Measurements from ENCODE around the gene TP73. TPM values are rescaled to one million over a fixed set of nuclear protein-coding genes. Genes with fewer than 3 reads are reported as not detected.

TP73 gene
- total RNA-seq, 2 experiments from 2014 or later, result not detected

DNA sequence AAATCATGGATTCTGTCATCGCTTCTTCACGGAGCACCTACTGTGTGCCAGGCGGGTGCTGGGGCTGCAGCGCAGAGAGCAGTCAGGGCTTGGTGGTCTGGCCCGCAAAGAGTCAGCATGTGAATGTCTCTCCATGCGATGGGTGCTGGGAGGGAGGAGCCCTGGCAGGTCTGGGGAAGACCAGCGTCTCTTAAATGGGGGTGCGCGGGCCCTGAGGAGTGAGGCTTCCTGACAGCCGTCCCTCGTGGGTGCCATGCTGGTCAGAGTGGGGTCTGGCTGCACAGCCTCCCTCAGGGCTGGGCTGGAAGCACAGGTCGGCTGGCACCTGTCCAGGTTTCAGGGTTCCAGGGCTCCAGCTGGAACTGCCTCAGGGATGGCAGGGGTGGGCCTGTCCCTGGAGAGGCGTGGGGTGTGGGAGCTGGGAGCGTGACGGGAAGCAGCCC lies 18.5 kb downstream of the TP73 start:
- Mint-ChIP-seq H3K4me1 (ENCODE audit: low read depth) (no peaks in the 10 kb centered on the region), H3K27ac (no peak overlapping the region), H3K4me3 (no peak overlapping the region), H3K36me3 (ENCODE audit: low read depth) (no peaks in the 10 kb centered on the region), H3K27me3 (peaks cover 13% of the 10 kb centered on the region), H3K9me3 (no peaks in the 10 kb centered on the region)
- Histone ChIP-seq H3K9me3 (ENCODE audit: control insufficient read depth in 1 of 2, insufficient read depth in 1 of 2, low read length in 2 of 2) (no peaks in the 10 kb centered on the region), H3K27ac (ENCODE audit: low read depth in 1 of 2, low read length in 2 of 2) (no peak overlapping the region), H3K4me1 (ENCODE audit: insufficient read depth, low read length) (peaks cover 6% of the 10 kb centered on the region), H3K27me3 (ENCODE audit: control insufficient read depth in 1 of 2, insufficient read depth in 2 of 2, low read length in 2 of 2) (peaks cover 0 to 7% of the 10 kb centered on the region in 2 experiments), H3K36me3 (ENCODE audit: insufficient read depth, low read length) (no peaks in the 10 kb centered on the region), H3K4me3 (ENCODE audit: low read length) (no peak overlapping the region)
- ATAC-seq (ENCODE audit: poor library complexity) (no peak), DNase-seq (no peak)
- ChIA-PET POLR2A (no interaction called here), CTCF (no interaction called here)
- TF ChIP-seq, protein P1, sequence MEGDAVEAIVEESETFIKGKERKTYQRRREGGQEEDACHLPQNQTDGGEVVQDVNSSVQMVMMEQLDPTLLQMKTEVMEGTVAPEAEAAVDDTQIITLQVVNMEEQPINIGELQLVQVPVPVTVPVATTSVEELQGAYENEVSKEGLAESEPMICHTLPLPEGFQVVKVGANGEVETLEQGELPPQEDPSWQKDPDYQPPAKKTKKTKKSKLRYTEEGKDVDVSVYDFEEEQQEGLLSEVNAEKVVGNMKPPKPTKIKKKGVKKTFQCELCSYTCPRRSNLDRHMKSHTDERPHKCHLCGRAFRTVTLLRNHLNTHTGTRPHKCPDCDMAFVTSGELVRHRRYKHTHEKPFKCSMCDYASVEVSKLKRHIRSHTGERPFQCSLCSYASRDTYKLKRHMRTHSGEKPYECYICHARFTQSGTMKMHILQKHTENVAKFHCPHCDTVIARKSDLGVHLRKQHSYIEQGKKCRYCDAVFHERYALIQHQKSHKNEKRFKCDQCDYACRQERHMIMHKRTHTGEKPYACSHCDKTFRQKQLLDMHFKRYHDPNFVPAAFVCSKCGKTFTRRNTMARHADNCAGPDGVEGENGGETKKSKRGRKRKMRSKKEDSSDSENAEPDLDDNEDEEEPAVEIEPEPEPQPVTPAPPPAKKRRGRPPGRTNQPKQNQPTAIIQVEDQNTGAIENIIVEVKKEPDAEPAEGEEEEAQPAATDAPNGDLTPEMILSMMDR (IDR thresholded peaks at IDR 0.05), result no peak
- intact Hi-C loops (cut with DNase I, micrococcal nuclease), result no loop called here

DNA sequence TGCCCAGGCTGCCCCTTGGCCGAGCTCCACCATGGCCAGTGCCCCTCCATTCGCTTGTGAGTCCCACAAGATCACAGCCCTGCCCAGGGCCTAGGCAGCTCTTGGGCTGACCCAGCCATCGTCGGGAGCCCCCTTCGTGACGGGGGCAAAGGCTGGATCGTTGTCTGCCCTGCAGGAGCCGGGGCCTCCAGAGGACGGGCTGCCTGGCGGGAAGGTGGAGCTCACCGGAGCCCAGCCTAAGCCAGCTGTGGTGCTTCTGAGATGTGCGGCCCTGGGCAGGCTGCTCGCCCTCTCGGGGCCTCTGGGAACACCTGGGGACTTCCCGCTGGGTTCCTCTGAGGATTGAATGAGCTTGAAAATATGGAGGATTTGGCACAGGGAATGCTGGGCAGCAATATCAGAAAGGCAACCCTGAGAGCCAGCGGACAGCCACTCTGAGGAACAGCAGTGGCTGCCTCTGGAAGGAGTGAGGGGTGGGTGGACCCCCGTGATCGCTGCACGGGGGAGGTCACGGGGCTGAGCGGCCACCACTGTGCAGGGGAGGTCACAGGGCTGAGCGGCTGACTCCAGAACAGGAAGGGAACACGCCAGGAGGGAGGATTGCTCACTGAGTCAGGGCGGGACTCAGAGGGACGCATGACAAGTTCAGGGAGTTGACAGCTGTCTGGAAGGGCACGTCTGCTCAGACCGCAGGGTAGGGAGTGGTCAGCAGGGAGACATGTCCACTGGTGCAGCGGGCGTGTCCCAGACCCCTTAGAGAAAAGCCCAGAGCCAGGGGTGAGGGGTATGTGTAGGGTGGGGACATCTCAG lies 19.3 kb downstream of the TP73 start:
- intact Hi-C loops (cut with DNase I, micrococcal nuclease), result no loop called here
- peaks cover 13% of the 10 kb centered on the region for H3K27me3 Mint-ChIP-seq

DNA sequence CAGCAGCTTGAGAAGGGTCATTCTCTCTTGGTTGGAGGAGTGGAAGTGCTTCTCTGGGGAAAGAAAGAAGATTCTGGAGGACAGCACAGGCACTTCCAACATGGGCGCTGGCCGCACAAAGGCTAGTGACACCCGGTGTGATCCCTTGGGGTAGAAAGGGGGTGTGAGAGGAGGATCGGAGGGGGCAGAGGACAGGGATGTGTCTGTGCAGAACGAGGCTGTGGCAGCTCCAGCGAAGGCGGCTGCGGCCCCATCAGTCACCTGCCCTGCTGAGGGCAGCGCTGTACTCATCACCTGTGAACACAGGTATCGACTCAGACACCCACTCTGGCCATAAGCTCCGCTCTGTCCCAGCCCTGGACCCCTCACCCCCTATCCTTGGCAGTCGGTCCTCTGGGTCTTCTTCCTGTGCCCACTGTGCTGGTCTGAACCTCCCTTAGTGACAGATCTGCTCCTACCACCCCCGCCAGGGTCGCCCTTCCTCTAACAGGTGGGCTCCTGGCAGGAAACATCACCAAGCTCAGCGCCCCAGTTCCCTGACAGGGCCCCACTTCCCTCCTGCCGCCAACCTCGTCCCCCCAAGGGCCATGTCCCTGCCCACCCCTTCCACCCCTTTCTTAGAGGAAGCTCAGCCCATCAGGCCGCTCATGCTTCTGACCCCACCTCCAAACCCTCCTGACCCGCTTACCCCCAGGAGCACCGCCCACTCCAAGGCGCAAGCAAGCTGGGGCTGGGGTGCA lies 20.1 kb downstream of the TP73 start:
- Mint-ChIP-seq H3K27me3 (peaks cover 9% of the 10 kb centered on the region), H3K4me3 (no peak overlapping the region), H3K4me1 (ENCODE audit: low read depth) (peaks cover 4% of the 10 kb centered on the region), H3K36me3 (ENCODE audit: low read depth) (no peaks in the 10 kb centered on the region), H3K9me3 (no peaks in the 10 kb centered on the region), H3K27ac (no peak overlapping the region)
- no peak overlapping the region for H3K27ac ChIP-seq (ENCODE audit: low read depth in 1 of 2, low read length in 2 of 2)
- DNase-seq (no peak), ATAC-seq (ENCODE audit: poor library complexity) (no peak)
- peaks cover 0 to 5% of the 10 kb centered on the region in 2 experiments for H3K27me3 ChIP-seq (ENCODE audit: control insufficient read depth in 1 of 2, insufficient read depth in 2 of 2, low read length in 2 of 2)
- H3K4me3 ChIP-seq (ENCODE audit: low read length), result no peak overlapping the region
- ChIA-PET CTCF (no interaction called here), POLR2A (no interaction called here)
- TF ChIP-seq, protein P1 (IDR thresholded peaks at IDR 0.05), result no peak
- no peaks in the 10 kb centered on the region for H3K9me3 ChIP-seq (ENCODE audit: control insufficient read depth in 1 of 2, insufficient read depth in 1 of 2, low read length in 2 of 2)
- H3K4me1 ChIP-seq (ENCODE audit: insufficient read depth, low read length), result peaks cover 17% of the 10 kb centered on the region
- intact Hi-C loops (cut with DNase I, micrococcal nuclease), result no loop called here
- no peaks in the 10 kb centered on the region for H3K36me3 ChIP-seq (ENCODE audit: insufficient read depth, low read length)

More for the DNA sequence above, 19.3 kb downstream of the TP73 start:
- H3K9me3 Mint-ChIP-seq, result no peaks in the 10 kb centered on the region
- peaks cover 9% of the 10 kb centered on the region for H3K4me1 ChIP-seq (ENCODE audit: insufficient read depth, low read length)
- ChIA-PET CTCF (no interaction called here), POLR2A (no interaction called here)
- DNase-seq (no peak), ATAC-seq (ENCODE audit: poor library complexity) (no peak)
- H3K27ac ChIP-seq (ENCODE audit: low read depth in 1 of 2, low read length in 2 of 2), result no peak overlapping the region
- H3K4me1 Mint-ChIP-seq (ENCODE audit: low read depth), result no peaks in the 10 kb centered on the region
- peaks cover 0 to 7% of the 10 kb centered on the region in 2 experiments for H3K27me3 ChIP-seq (ENCODE audit: control insufficient read depth in 1 of 2, insufficient read depth in 2 of 2, low read length in 2 of 2)
- no peak overlapping the region for H3K4me3 ChIP-seq (ENCODE audit: low read length)
- H3K36me3 Mint-ChIP-seq (ENCODE audit: low read depth), result no peaks in the 10 kb centered on the region
- H3K27ac Mint-ChIP-seq, result no peak overlapping the region
- TF ChIP-seq, protein P1 (IDR thresholded peaks at IDR 0.05), result no peak
- no peaks in the 10 kb centered on the region for H3K9me3 ChIP-seq (ENCODE audit: control insufficient read depth in 1 of 2, insufficient read depth in 1 of 2, low read length in 2 of 2)
- H3K4me3 Mint-ChIP-seq, result no peak overlapping the region
- no peaks in the 10 kb centered on the region for H3K36me3 ChIP-seq (ENCODE audit: insufficient read depth, low read length)
